ENCODE results near the gene TCEA2.
"Not testable (repeated sequence)": the region's sequence is repeated elsewhere in the genome, so short reads cannot be mapped to it uniquely, and the experiment has no call there.

Gene TCEA2

GRCh38 chr20:64111841-64112641 is 49.0 kb downstream of the TCEA2 start:
- no peak for DNase-seq

GRCh38 chr20:64112691-64113443 is 49.9 kb downstream of the TCEA2 start:
- no peak for DNase-seq

DNA sequence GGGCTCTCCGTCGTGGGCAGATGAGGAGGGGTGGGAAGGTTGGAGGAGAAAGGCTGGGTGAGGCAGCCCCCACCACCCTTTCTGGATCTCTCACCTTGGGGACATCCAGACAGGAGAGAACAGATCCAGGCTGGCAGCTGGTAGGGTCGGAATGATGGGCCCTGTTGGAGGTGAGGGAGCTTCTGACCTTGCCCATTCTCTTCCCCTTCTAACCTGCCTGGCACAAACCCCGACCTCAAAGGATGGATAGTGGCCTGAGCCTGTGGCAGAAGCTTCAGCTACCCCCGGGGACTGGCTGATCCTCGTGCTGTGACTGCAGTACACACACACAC is 50.4 kb downstream of the TCEA2 start:
- DNase-seq: no peak

GRCh38 chr20:64113796-64114355 is 50.9 kb downstream of the TCEA2 start:
- DNase-seq: no peak

DNA sequence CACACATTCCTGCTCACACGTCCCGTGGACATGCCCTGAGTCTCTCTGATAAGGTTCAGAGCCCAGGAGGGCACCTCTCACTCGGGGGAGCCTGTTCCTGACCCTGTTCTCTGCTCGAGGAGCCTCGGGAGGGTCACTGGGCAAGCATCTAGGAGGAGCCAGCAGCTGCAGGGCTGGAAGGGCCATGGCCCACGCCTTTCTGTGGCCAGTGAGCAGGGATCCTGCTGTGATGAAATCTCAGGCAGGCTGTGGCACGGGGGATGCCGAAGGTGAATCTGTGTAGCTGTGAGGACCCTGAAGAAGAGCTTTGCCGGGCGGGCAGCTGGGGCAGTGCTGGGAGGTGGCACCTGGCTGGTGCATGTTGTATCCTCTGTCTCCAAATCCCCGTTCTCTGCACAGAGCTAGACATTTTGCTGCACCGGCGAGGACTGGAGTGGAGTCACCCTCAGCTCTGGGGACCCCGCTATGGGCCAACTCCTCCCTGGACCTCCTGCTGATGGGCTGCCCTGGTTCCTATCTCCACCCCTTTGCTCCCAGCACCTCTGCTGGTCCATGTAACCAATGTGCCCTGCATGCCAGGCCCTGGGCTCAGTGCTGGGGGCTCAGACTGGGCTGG is 51.5 kb downstream of the TCEA2 start:
- DNase-seq: no peak

DNA sequence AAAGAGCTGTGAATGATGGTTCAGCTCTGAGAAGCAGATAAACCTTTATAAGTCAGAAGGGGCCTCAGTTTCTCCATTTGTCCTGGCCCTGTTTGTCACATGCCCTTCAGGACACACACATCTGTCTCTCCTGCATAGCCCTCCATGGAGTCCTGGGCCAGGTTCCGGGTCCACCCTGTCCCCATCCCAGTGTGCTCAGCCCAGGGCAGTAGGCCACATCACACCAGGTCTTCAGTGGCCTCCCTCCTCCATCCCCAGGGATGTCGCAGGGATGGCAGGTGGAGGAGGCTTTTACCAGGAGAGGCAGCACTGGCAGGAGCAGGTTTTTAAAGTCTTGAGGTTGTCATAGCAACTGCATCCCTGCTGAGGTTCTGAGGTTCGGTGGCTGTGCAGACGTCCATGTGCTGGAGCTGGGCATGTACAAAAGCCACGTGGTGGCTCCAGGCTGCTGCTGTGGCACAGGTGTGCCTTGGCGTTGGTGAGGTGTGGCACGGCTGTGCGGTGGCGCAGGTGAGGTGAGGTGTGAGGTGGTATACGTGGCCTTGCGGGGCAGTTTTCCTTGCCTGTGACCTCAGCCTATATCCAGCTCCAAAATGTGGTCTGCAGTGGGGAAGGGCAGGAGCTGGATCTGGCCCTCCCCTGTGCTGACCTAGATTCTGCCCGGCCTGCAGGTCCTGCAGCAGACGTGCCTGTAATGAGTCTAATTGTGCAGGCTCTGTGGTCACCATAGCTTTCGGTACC is 52.3 kb downstream of the TCEA2 start:
- no peak for DNase-seq

DNA sequence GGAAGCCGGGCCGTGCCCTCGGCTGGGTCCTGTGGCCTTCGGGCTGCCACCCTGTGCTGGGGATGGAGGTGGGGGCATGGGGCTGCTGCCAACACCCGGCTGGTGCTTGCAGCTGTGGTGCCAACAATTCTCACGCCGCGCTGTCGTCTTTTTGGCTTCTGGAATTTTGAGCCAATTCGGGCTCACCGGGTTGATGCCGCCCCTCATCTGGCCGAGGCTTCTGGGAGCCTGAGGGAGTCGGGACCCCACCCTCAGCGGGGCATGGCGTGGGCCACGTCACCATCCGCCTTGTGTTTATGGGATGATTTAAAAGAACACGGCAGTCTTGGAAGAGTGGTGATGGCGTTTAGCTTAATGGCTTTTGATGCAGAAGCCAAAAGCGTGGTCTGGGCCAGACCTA is 53.0 kb downstream of the TCEA2 start:
- no peak for DNase-seq

DNA sequence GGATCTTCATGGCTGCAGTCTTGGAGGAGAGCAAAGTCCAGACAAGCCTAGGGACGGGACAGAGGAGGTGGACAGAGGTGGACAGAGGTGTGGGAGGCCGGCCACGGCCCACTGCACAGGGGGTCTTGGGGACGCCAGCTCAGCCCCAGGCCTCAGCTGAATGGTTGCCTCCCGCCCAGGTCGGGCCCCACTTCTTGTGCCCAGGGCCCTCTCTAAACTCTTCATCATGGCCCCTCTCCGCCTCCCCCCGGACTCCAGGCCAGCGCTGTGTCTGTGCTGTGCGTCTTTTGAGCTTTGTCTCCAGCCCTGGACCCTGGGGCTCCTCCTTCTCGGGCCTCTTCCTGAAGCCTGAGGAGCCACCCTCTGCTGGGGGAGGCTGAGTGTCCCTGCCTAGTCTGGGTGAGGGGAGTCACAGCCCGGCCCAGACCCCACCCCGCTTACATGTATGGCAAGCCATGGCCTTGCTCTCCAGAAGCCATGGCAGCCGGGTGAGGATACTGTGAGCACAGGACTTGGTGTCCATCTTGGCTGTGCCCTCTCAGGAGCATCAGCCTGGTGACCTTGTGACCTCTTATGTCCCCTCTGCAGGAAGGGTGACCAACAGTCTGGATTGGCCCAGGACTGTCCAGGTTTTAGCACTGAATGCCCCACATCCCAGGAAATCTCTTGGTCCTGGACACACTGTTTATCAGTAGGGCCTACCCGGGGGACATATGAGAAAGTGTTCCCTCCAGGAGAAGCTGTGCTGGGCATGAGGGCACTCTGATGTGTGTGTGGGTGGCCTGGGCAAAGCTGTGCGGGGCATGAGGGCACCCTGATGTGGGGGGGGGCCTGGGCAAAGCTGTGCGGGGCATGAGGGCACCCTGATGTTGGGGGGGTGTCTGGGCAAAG is 53.8 kb downstream of the TCEA2 start:
- peak; percentile 14 for DNase-seq

DNA sequence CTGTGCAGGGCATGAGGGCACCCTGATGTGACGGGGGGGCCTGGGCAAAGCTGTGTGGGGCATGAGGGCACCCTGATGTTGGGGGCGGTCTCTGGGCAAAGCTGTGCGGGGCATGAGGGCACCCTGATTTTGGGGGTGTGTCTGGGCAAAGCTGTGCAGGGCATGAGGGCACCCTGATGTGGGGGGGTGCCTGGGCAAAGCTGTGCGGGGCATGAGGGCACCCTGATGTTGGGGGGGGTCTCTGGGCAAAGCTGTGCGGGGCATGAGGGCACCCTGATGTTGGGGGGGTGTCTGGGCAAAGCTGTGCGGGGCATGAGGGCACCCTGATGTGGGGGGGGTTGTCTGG is 54.4 kb downstream of the TCEA2 start:
- not testable (repeated sequence) for DNase-seq

- DNase-seq: no peak
These were observed 56.3 kb downstream of the TCEA2 start for GRCh38 chr20:64119301-64119680.

- DNase-seq: peak; percentile 36
These were observed 56.8 kb downstream of the TCEA2 start for GRCh38 chr20:64119681-64120341.

DNA sequence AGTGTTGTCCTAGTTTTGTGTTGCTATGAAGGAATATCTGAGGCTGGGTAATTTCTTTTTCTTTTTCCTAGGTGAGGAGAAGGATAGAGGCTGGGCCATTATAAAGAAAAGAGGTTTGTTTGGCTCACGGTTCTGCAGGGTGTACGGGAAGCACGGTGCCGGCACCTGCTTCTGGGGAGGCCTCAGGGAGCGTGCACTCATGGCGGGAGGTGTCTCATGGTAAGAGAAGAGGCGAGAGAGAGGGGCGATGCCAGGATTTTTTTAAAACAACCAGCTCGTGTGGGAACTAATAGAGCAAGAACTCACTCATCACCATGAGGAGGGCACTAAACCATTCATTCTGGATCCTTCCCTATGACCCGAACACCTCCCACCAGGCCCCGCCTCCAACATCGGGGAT is 58.6 kb downstream of the TCEA2 start:
- DNase-seq: no peak
